Thymus (tissue), 11 donors: Measurements from ENCODE around the gene YPEL4. TPM values are rescaled to one million over a fixed set of nuclear protein-coding genes. Genes with fewer than 3 reads are reported as not detected.

Experiments
- DNase-seq, 9 donors: peaks; one replicate each; pipeline ENCODE4 v3.0.0-alpha.2; 2013; ENCODE audit warnings: low spot score in 9 of 9, low read depth in 6 of 9, missing footprints in 1 of 9
- H3K27ac ChIP-seq, 2 donors: one replicate each; pipeline ENCODE4 v1.5.1; 2013; ENCODE audit warnings: control low read depth in 1 of 2, low read depth in 1 of 2, low read length in 1 of 2, mild to moderate bottlenecking in 1 of 2, moderate library complexity in 1 of 2
- H3K27me3 ChIP-seq, 2 donors: one replicate each; pipeline ENCODE4 v1.5.1; 2013; ENCODE audit warnings: low read length in 1 of 2; ENCODE audit not compliant: control insufficient read depth in 2 of 2, insufficient read depth in 1 of 2
- H3K36me3 ChIP-seq, 2 donors: one replicate each; pipeline ENCODE4 v1.5.1; 2013; ENCODE audit warnings: low read length in 1 of 2, mild to moderate bottlenecking in 1 of 2, moderate library complexity in 1 of 2; ENCODE audit not compliant: control insufficient read depth in 2 of 2, insufficient read depth in 2 of 2
- H3K4me1 ChIP-seq, 2 donors: one replicate each; pipeline ENCODE4 v1.5.1; 2013; ENCODE audit warnings: low read length in 2 of 2; ENCODE audit not compliant: control insufficient read depth in 2 of 2, insufficient read depth in 2 of 2
- H3K4me3 ChIP-seq, 2 donors: one replicate each; pipeline ENCODE4 v1.5.1; 2013; ENCODE audit warnings: low read length in 2 of 2, control low read depth in 1 of 2, mild to moderate bottlenecking in 1 of 2
- H3K9me3 ChIP-seq, 2 donors: one replicate each; pipeline ENCODE4 v1.5.1; 2013; ENCODE audit warnings: low read length in 1 of 2, mild to moderate bottlenecking in 1 of 2; ENCODE audit not compliant: control insufficient read depth in 2 of 2, insufficient read depth in 1 of 2
- WGBS: extraction: QIAGEN DNeasy Blood & Tissue Kit; methylation state at CpG from one replicate; pipeline ENCODE4 v1.1.7; 2013; 5-methylcytosine and 5-hydroxymethylcytosine counted together
- polyA plus RNA-seq: library from polyadenylated mRNA; stranded (reverse); fragments of 200-250 nt; gene quantifications from one replicate; pipeline ENCODE4 v1.2.3, GENCODE V29; 2013
- total RNA-seq: library from RNA; stranded (reverse); fragments of 120-200 nt; gene quantifications from one replicate; pipeline ENCODE4 v1.2.4, GENCODE V29; 2013
- donor health status: healthy.

The YPEL4 gene
- total and polyA plus RNA-seq, 2 donors, result 0.94 to 5.9 TPM

DNA sequence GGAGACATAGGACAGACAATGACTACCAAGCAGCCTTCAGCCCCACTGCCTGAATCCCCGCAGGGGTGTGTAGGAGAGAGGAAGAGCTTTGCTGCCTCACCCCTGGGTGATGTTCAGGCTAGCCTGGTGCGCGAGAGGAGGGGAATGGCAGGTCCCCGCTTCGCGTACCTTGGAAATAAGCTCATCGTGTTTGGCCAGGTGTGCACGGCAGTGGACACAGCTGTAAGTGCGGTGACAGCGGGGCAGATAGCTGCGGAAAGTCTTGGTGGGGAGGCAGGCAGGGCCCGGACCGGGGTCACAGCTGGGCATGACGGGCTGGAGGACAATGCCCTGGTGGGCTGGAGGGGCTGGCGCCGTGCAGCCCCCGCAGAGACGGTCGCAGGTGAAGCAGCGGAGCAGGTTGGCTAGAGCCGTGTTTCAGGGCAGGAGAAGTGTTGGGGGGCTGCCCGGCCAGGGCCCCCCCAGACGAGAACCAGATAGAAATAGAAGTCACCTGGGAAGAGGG is 2.9 kb downstream of the YPEL4 start:
- DNase-seq, result peak in 1 of 9 donors; percentile 57
- H3K9me3 ChIP-seq, result peaks cover 0 to 5% of the 10 kb centered on the region in 2 donors
- no peak overlapping the region for H3K27ac ChIP-seq
- peaks cover 29 to 62% of the 10 kb centered on the region in 2 donors for H3K4me1 ChIP-seq
- 8% methylated on average over 23 of the region's 23 CpGs for WGBS
- H3K4me3 ChIP-seq, result no peak overlapping the region
- peaks cover 0 to under 1% of the 10 kb centered on the region in 2 donors for H3K36me3 ChIP-seq
- peaks cover 22 to 52% of the 10 kb centered on the region in 2 donors for H3K27me3 ChIP-seq

DNA sequence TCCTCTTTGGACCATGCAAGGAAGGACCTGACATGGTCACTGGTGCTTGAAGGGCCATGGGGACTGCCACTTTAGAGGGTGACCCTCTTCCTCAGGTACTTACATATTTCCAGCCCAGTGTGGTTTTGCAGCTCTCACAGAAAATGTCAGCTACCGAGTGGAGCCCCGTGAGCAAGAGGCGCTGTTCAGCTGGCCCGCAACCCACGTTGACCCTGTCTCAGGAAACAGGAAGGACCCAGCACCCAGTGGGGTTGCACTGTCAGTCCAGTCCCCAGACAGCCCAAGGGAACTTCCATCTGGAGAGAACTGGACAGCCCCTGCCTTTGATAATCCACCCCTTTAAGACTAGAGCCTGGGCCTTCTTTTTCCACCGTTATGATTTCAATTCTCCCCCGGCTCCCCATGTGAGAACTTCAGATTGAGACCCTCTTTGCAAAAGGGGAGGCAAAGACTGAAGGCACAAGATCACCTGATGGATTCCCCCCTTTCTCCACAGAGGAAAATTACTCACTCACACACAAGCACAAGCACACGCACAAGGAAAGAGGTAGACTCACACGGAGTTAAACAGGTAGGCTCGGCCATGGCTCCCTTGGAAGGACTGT is 3.4 kb downstream of the YPEL4 start:
- 35% methylated on average over 10 of the region's 10 CpGs for WGBS
- no peak for DNase-seq
- H3K36me3 ChIP-seq, result peaks cover 0 to 3% of the 10 kb centered on the region in 2 donors
- peaks cover 0 to 5% of the 10 kb centered on the region in 2 donors for H3K9me3 ChIP-seq
- no peak overlapping the region for H3K27ac ChIP-seq
- peaks cover 22 to 52% of the 10 kb centered on the region in 2 donors for H3K27me3 ChIP-seq
- peaks cover 29 to 67% of the 10 kb centered on the region in 2 donors for H3K4me1 ChIP-seq
- no peak overlapping the region for H3K4me3 ChIP-seq

DNA sequence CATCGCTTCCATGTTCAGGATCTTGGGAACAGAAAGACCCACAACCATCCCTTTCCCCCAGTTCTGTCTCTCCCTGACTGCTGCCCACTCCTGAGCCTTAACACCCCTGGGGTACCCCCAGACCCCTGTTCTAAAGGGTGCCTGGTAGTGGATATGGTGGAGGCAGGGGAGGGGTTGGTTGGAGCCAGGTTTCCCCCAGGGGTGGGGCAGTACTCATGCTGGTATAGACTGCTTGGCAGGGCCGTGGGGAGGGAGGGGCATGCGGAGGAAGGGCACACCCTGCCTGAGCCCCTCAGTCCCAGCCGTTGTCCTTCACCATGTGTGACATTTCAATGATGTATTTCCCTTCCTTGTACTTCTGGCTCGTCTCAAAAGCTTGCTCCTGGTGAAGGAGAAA is 4.0 kb downstream of the YPEL4 start:
- H3K27me3 ChIP-seq, result peaks cover 22 to 52% of the 10 kb centered on the region in 2 donors
- peaks cover 0 to 5% of the 10 kb centered on the region in 2 donors for H3K9me3 ChIP-seq
- peaks cover 31 to 73% of the 10 kb centered on the region in 2 donors for H3K4me1 ChIP-seq
- peaks cover 0 to 3% of the 10 kb centered on the region in 2 donors for H3K36me3 ChIP-seq
- WGBS, result 28% methylated on average over 5 of the region's 5 CpGs
- no peak overlapping the region for H3K4me3 ChIP-seq
- no peak for DNase-seq
- H3K27ac ChIP-seq, result no peak overlapping the region

DNA sequence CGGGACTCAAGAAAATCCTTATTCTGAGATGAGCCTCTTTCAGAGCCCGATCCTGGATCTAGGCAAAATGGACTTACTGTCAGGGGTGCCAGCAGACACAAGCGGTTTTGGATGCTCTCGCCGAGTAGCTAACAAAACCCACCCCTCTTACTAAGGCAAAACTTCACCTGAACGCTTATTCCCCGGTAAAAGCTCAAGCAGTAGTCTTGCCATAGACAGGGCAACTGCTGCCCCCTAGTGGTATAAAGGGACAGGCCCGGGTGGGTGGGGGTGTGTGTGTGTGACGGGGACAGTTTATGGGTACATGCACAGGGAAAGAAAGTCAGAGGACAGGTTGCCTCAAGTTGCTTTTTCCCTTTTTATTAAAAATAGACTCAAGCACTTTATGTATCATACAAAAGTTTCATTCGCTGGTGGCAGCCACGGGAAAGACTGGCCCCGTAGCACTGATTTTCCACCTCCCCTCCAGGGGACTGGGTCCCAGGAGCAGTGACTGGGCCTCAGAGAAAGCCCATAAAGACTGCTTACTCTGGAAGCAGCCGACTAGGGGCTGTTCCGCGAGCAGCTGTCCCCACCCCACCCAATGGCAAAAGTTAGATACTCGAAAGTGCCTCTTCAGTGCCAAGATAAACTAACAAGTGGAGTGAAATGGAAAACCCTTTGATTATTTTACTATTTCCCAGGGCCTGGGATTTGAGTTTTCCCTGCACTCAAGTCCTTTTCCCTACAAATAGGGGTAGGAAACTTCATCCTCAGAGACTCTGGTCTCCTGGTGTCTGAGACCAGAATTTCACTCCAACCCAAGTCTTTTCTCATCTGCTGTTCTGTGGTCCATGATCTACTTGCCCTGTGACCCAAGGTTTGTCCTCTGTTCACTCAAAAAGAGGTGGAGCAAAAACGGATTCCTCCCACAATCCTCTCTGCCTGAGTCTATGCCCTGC is 4.7 kb downstream of the YPEL4 start:
- Histone ChIP-seq H3K4me1 (peaks cover 33 to 74% of the 10 kb centered on the region in 2 donors), H3K4me3 (no peak overlapping the region), H3K36me3 (peaks cover 0 to 3% of the 10 kb centered on the region in 2 donors), H3K9me3 (peaks cover 0 to 5% of the 10 kb centered on the region in 2 donors), H3K27ac (no peak overlapping the region), H3K27me3 (peaks cover 22 to 48% of the 10 kb centered on the region in 2 donors)
- WGBS, result 27% methylated on average over 17 of the region's 17 CpGs
- peak in 6 of 9 donors; percentile 75 to 92 (median 84) for DNase-seq

DNA sequence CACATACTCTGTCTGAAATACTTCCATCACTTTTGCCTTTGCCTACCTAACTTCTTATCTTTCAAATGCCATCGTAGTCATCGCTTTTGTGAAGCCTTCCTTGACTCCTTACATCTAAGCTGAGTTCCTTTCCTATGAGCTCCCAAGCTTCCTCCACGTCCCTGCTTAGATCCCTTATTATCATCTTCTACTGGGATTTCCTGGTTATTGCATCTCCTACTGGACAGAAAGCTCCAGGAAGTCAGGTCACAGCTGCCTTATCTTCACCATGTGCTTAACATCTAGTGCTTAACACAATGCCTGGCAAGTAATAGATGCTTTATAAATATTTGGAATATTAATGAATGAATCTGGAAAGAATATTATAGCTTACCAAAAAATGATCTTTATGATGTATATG is 5.9 kb downstream of the YPEL4 start:
- H3K27me3 ChIP-seq, result peaks cover 22 to 39% of the 10 kb centered on the region in 2 donors
- H3K36me3 ChIP-seq, result peaks cover 0 to 3% of the 10 kb centered on the region in 2 donors
- 97% methylated on average over 3 of the region's 3 CpGs for WGBS

DNA sequence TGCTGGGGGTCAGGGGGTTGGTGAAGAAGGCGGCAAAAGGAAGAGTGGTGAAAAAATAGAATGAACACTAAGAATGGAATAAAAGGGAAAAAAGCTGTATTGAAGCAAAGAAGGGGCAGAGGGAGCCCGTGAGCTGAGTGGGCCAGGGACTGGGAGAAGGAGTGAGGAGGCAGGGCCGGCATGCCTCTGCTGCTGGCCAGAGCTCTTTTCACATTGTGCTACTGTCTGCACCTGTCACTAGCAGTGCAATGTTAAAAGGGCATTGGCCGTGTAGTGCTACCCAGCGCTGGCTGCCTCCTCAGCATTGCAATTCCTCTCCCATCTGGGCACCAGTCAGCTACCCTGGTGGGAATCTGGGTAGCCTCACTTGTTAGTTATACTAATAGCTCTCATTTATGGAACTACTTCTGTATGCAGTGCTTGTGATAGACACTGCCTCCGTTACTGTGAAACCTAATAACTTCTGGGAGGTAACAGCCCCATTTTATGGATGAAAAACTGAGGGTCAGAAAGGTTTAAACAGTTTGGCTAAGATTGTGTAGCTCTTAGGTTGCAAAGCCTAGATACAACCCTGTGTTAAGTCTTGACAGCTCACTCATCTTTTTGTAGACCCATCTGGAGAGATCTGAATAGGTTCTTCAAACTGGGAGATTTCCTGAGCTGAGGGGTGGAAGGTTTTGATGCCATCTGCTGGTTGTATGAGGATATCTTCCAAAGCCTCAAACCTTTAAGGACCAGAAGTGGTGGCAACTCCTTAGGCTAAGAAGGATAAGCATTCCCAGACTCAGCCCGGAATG is 8.5 kb downstream of the YPEL4 start:
- peak in 2 of 9 donors; percentile 74 to 85 for DNase-seq
- peak overlapping the region; percentile 15 to 88 for H3K27ac ChIP-seq
- 65% methylated on average over 7 of the region's 7 CpGs for WGBS
- peaks cover 0 to 3% of the 10 kb centered on the region in 2 donors for H3K36me3 ChIP-seq
- peaks cover 17 to 61% of the 10 kb centered on the region in 2 donors for H3K4me1 ChIP-seq
- H3K4me3 ChIP-seq, result no peak overlapping the region
- no peaks in the 10 kb centered on the region for H3K9me3 ChIP-seq
- H3K27me3 ChIP-seq, result peaks cover 6 to 13% of the 10 kb centered on the region in 2 donors

More for the DNA sequence above, 5.9 kb downstream of the YPEL4 start:
- Histone ChIP-seq H3K4me1 (peaks cover 30 to 73% of the 10 kb centered on the region in 2 donors), H3K4me3 (no peak overlapping the region), H3K27ac (no peak overlapping the region), H3K9me3 (peaks cover 0 to 5% of the 10 kb centered on the region in 2 donors)
- DNase-seq, result no peak

DNA sequence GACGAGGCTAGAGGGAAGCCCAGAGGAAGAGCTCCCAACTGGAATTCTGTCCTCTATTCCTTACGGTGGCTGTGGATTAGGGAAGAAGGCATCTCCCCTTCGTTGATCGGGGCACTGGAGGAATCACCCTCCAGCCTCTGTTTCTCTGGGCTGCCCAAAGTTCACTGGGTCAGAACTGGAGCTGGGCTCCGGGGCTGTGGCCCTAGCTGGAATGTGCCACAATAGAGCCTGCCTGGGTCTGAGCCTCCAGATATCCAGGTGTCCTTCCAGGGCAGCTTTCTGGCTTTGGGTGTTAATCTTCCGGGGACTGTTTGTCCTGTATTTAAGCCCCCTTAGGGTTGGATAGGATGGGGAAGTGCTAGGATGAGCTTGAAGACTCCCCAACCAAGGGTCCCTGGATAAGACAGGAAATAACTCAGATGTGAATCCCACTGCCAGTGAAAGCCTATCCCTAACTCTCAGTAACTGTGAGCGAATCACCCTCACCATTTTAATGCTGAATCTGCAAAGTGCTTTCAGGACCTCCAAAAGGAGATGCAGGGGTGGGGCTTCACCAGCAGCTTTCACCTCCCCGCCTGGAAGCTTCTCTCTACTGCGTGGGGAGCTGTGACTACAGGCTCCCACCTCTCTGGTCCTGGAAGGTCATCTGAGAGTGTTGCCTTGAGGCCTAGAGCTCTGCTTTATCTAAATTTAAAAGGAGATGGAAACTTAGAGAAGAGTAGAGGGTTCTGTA is 9.5 kb downstream of the YPEL4 start:
- H3K27ac ChIP-seq, result peak overlapping the region; percentile 64 to 88
- H3K4me1 ChIP-seq, result peaks cover 17 to 51% of the 10 kb centered on the region in 2 donors
- DNase-seq, result peak in 1 of 9 donors; percentile 55
- WGBS, result 50% methylated on average over 9 of the region's 9 CpGs
- H3K4me3 ChIP-seq, result peak overlapping the region in 1 of 2 donors; percentile 82
- H3K36me3 ChIP-seq, result peaks cover 0 to 3% of the 10 kb centered on the region in 2 donors
- no peaks in the 10 kb centered on the region for H3K9me3 ChIP-seq
- peaks cover 0 to 3% of the 10 kb centered on the region in 2 donors for H3K27me3 ChIP-seq
